Activated CD4-positive, alpha-beta T cell treated with anti-CD3 and anti-CD28 coated beads, Interleukin-2, amount 10 ng/mL, durations not matched to agents 7 days and 5 days (primary cell): Measurements from ENCODE around the gene FYB2. TPM values are rescaled to one million over a fixed set of nuclear protein-coding genes. Genes with fewer than 3 reads are reported as not detected.

Experiments
- CTCF ChIA-PET: fragments of 350-600 bp; sonication (Branson Sonifier 250); formaldehyde crosslinking; loops from one replicate; lab custom pipeline; 2021; ENCODE audit warnings: antibody characterized with exemption; lab: Charles Lee
- POLR2A ChIA-PET: fragments of 350-600 bp; sonication (Branson Sonifier 250); formaldehyde crosslinking; loops from one replicate; lab custom pipeline; 2021; ENCODE audit warnings: antibody characterized with exemption; lab: Charles Lee
- DNase-seq: peaks from one replicate; pipeline ENCODE4 v3.0.0-alpha.2; 2020
- H3K27ac Mint-ChIP-seq: one replicate; pipeline ENCODE4 v1.8.0; 2021; ENCODE audit warnings: mild to moderate bottlenecking, moderate library complexity, mixed read lengths
- H3K27me3 Mint-ChIP-seq: one replicate; pipeline ENCODE4 v1.8.0; 2021; ENCODE audit warnings: mixed read lengths
- H3K36me3 Mint-ChIP-seq: one replicate; pipeline ENCODE4 v1.8.0; 2021; ENCODE audit warnings: low read depth, mixed read lengths
- H3K4me1 Mint-ChIP-seq: one replicate; pipeline ENCODE4 v1.8.0; 2021; ENCODE audit warnings: mixed read lengths
- H3K4me3 Mint-ChIP-seq: one replicate; pipeline ENCODE4 v1.8.0; 2021; ENCODE audit warnings: mild to moderate bottlenecking, moderate library complexity, mixed read lengths
- H3K9me3 Mint-ChIP-seq: one replicate; pipeline ENCODE4 v1.8.0; 2021; ENCODE audit warnings: mixed read lengths
- total RNA-seq, 2 experiments: library from RNA; stranded (reverse); gene quantifications; one replicate each; pipeline ENCODE4 v1.2.3, GENCODE V29; 2021

The FYB2 gene
- total RNA-seq, 2 experiments from 2014 or later, result not detected

GRCh38 chr1:56849750-56850149 lies 30.5 kb upstream of the FYB2 start:
- Mint-ChIP-seq H3K9me3 (no peaks in the 10 kb centered on the region), H3K27ac (no peak overlapping the region), H3K4me1 (no peaks in the 10 kb centered on the region), H3K27me3 (peaks cover 4% of the 10 kb centered on the region), H3K4me3 (no peak overlapping the region), H3K36me3 (no peaks in the 10 kb centered on the region)
- ChIA-PET POLR2A (no interaction called here), CTCF (no interaction called here)
- DNase-seq, result no peak

- H3K27me3 Mint-ChIP-seq, result no peaks in the 10 kb centered on the region
- no peak overlapping the region for H3K4me3 Mint-ChIP-seq
- H3K36me3 Mint-ChIP-seq, result no peaks in the 10 kb centered on the region
- no peak for DNase-seq
- no peak overlapping the region for H3K27ac Mint-ChIP-seq
- CTCF ChIA-PET, result no interaction called here
- POLR2A ChIA-PET, result no interaction called here
- H3K9me3 Mint-ChIP-seq, result no peaks in the 10 kb centered on the region
- H3K4me1 Mint-ChIP-seq, result no peaks in the 10 kb centered on the region
These were observed 26.1 kb upstream of the FYB2 start for GRCh38 chr1:56845343-56845742.

DNA sequence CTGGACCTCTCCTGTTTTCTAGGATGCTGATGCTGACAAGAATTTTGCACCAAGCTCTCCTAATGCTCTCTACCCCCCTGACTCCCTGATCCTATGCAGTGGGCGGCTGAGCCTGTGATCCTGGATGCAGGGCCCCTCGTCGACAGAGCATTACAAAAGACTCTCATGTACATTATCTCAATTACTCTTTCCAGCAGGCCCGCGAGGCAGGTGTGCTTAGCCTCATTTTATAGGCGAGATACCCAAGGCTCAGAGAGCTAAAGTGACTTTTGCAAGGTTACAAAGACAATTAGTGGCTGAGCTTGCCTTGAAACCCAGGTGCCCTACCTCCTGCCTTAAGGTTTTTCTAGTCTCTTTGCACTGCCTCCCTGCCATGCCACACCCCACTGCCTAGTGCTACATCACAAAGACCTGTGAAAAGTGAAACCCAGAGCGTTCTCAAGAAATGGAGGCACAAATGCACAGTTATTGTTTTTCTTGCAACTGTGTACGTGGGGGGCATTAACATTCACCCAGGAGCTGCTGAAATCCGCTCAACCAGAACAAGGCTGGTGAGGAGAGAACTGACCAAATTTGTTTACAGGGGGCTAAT lies 25.4 kb upstream of the FYB2 start:
- H3K36me3 Mint-ChIP-seq, result no peaks in the 10 kb centered on the region
- H3K4me3 Mint-ChIP-seq, result no peak overlapping the region
- ChIA-PET CTCF (no interaction called here), POLR2A (no interaction called here)
- H3K9me3 Mint-ChIP-seq, result no peaks in the 10 kb centered on the region
- no peaks in the 10 kb centered on the region for H3K27me3 Mint-ChIP-seq
- no peak for DNase-seq
- no peaks in the 10 kb centered on the region for H3K4me1 Mint-ChIP-seq
- H3K27ac Mint-ChIP-seq, result no peak overlapping the region

DNA sequence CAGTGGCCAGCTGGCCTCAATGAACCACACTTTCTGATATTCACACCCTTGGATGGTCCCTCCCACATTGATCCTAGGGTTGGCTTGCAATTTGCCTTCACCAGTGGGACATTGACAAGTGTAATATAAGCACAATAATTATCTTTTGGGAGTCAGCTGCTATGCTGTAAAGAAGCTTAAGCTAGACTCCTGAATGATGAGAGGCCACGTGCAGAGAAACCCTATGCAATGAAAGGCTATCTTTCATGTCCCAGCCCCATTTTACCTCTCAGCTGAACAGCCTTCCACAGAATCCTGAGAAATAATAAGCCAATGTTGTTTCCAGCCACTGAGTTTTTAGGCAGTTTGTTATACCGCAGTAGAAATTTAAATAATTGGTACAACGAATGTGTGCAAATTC lies 24.3 kb upstream of the FYB2 start:
- H3K36me3 Mint-ChIP-seq, result no peaks in the 10 kb centered on the region
- ChIA-PET CTCF (no interaction called here), POLR2A (no interaction called here)
- no peak for DNase-seq
- no peak overlapping the region for H3K4me3 Mint-ChIP-seq
- no peaks in the 10 kb centered on the region for H3K4me1 Mint-ChIP-seq
- H3K27ac Mint-ChIP-seq, result no peak overlapping the region
- H3K9me3 Mint-ChIP-seq, result no peaks in the 10 kb centered on the region
- no peaks in the 10 kb centered on the region for H3K27me3 Mint-ChIP-seq

GRCh38 chr1:56838759-56839158 lies 19.6 kb upstream of the FYB2 start:
- ChIA-PET CTCF (no interaction called here), POLR2A (no interaction called here)
- DNase-seq, result no peak
- Mint-ChIP-seq H3K4me1 (no peaks in the 10 kb centered on the region), H3K27ac (no peak overlapping the region), H3K36me3 (no peaks in the 10 kb centered on the region), H3K27me3 (no peaks in the 10 kb centered on the region), H3K4me3 (no peak overlapping the region), H3K9me3 (no peaks in the 10 kb centered on the region)

DNA sequence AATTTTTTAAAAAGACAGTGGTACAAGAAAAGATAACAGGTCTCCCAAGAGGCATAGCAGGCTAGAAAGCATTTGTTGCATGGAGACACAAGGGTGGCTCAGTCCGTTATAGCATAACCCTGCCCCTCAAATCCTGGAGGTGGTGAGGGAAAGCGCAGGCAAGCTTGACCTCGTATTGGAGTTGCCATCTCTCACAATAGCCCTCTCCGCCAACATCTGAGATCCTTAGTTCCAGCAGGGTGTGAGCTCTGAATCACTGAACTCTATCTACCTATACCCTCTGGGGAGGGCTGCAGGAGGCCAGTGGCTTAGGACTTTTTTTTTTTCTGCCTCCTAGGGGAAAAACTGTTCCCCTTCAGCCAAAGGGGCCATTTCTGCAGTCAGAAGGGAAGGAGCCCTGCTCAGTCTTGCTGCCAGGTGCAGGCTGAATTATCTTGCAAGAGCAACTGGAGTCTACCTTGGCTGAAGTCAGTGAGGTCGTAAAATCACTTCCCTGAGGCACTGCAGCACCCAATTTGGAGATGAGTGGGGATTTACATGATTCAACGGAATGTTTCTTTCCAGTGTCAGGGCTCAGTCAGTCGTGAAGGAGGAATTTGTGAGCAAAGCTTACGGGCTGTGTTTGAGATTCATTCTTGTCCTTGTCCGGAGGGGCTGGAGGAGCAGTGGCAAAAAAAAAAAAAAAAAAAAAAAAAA lies 18.2 kb upstream of the FYB2 start:
- H3K36me3 Mint-ChIP-seq, result no peaks in the 10 kb centered on the region
- no peak overlapping the region for H3K4me3 Mint-ChIP-seq
- no peaks in the 10 kb centered on the region for H3K4me1 Mint-ChIP-seq
- no peaks in the 10 kb centered on the region for H3K27me3 Mint-ChIP-seq
- POLR2A ChIA-PET, result no interaction called here
- H3K27ac Mint-ChIP-seq, result no peak overlapping the region
- CTCF ChIA-PET, result interaction anchor here (0.6 kb wide), 2 partner anchors 51 to 242 kb away, joined by 3 to 4 read pairs; no protein-coding TSS in a partner anchor
- no peak for DNase-seq
- no peaks in the 10 kb centered on the region for H3K9me3 Mint-ChIP-seq

GRCh38 chr1:56836359-56836758 lies 17.2 kb upstream of the FYB2 start:
- ChIA-PET CTCF (no interaction called here), POLR2A (no interaction called here)
- H3K27me3 Mint-ChIP-seq, result no peaks in the 10 kb centered on the region
- no peak overlapping the region for H3K4me3 Mint-ChIP-seq
- no peak overlapping the region for H3K27ac Mint-ChIP-seq
- no peaks in the 10 kb centered on the region for H3K9me3 Mint-ChIP-seq
- H3K4me1 Mint-ChIP-seq, result peaks cover 1% of the 10 kb centered on the region
- no peaks in the 10 kb centered on the region for H3K36me3 Mint-ChIP-seq
- no peak for DNase-seq

GRCh38 chr1:56835657-56836056 lies 16.5 kb upstream of the FYB2 start:
- ChIA-PET POLR2A (no interaction called here), CTCF (no interaction called here)
- H3K27ac Mint-ChIP-seq, result no peak overlapping the region

GRCh38 chr1:56834137-56834900 lies 15.1 kb upstream of the FYB2 start:
- ChIA-PET CTCF (interaction anchor here (0.6 kb wide), 1 partner anchor 1454 kb away, joined by 3 read pairs; no protein-coding TSS in a partner anchor), POLR2A (no interaction called here)
- Mint-ChIP-seq H3K9me3 (no peaks in the 10 kb centered on the region), H3K36me3 (no peaks in the 10 kb centered on the region), H3K4me3 (no peak overlapping the region), H3K27ac (no peak overlapping the region), H3K27me3 (no peaks in the 10 kb centered on the region), H3K4me1 (peaks cover 1% of the 10 kb centered on the region)
- no peak for DNase-seq

More at GRCh38 chr1:56835657-56836056, 16.5 kb upstream of the FYB2 start:
- Mint-ChIP-seq H3K36me3 (no peaks in the 10 kb centered on the region), H3K27me3 (no peaks in the 10 kb centered on the region), H3K4me1 (peaks cover 1% of the 10 kb centered on the region), H3K4me3 (no peak overlapping the region), H3K9me3 (no peaks in the 10 kb centered on the region)
- DNase-seq, result no peak

- Mint-ChIP-seq H3K27ac (no peak overlapping the region), H3K4me1 (peaks cover 1% of the 10 kb centered on the region), H3K9me3 (no peaks in the 10 kb centered on the region), H3K36me3 (no peaks in the 10 kb centered on the region), H3K4me3 (no peak overlapping the region), H3K27me3 (peaks cover 3% of the 10 kb centered on the region)
- ChIA-PET CTCF (interaction anchor here (1.8 kb wide), 1 partner anchor 13 kb away, joined by 5 read pairs; no protein-coding TSS in a partner anchor), POLR2A (no interaction called here)
- no peak for DNase-seq
These were observed 13.9 kb upstream of the FYB2 start for GRCh38 chr1:56833088-56833487.

DNA sequence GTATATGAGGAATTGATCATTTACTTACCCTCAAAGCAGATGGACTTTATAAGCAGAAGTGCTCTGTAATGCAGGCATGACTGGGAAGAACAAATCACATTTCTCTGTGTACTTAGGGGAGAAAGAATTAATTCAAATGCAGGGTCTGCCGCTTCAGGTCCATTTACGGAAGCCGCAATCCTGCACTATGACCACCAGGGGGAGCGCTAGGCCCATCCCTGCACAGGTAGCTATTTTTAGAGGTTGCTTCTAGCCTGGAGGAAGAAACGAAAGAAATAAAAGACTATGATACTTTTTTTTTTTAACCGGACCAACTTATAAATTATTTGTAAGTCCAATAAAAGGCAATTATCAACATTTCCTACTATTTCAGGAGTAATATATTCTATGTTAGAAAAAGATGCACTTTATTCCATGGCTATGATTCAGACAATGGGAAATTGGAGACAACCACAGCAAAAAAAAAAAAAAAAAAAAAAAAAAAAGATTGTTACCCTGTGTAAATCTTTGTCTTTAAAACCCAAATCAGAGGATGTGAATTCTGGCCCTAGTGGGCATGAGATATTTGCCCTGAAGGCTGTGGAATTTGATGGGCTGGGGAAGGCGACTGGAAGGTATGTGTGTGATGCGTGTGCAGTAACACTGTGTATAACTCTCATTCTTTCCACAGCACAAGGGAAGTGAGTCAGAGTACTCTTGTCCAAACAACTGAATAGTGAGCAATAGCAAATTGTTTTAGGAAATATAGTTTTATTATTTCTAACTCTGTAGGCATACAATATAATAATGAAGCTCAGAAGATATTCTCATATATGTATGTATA lies 12.9 kb upstream of the FYB2 start:
- H3K4me3 Mint-ChIP-seq, result no peak overlapping the region
- no peaks in the 10 kb centered on the region for H3K9me3 Mint-ChIP-seq
- CTCF ChIA-PET, result interaction anchor here (1.0 to 1.8 kb wide), 2 partner anchors 12 to 15 kb away, joined by 3 to 5 read pairs; no protein-coding TSS in a partner anchor
- H3K36me3 Mint-ChIP-seq, result no peaks in the 10 kb centered on the region
- no peak overlapping the region for H3K27ac Mint-ChIP-seq
- peaks cover 3% of the 10 kb centered on the region for H3K27me3 Mint-ChIP-seq
- peaks cover 1% of the 10 kb centered on the region for H3K4me1 Mint-ChIP-seq
- peak; percentile 69 for DNase-seq
- POLR2A ChIA-PET, result interaction anchor here (0.6 kb wide), 1 partner anchor 254 kb away, joined by 4 read pairs; no protein-coding TSS in a partner anchor

GRCh38 chr1:56830052-56830451 lies 10.8 kb upstream of the FYB2 start:
- Mint-ChIP-seq H3K36me3 (no peaks in the 10 kb centered on the region), H3K9me3 (no peaks in the 10 kb centered on the region), H3K27me3 (peaks cover 3% of the 10 kb centered on the region), H3K27ac (no peak overlapping the region), H3K4me3 (no peak overlapping the region), H3K4me1 (peaks cover 1% of the 10 kb centered on the region)
- ChIA-PET POLR2A (no interaction called here), CTCF (no interaction called here)
- DNase-seq, result no peak
